H9 (cell line): ENCODE data around the gene CRACR2A. TPM values are rescaled to one million over a fixed set of nuclear protein-coding genes. Genes with fewer than 3 reads are reported as not detected.

Experiments
- DNase-seq: peaks from one replicate; pipeline ENCODE4 v3.0.0-alpha.2; 2017
- H2AFZ ChIP-seq: one replicate; pipeline ENCODE4 v1.6.1; 2013; ENCODE audit warnings: mild to moderate bottlenecking, low read length, control low read depth, moderate library complexity
- H2AK5ac ChIP-seq: 2 replicates; pipeline ENCODE4 v1.6.1; 2013; ENCODE audit warnings: low read length, control low read depth, mixed read lengths; ENCODE audit not compliant: insufficient read length
- H2BK120ac ChIP-seq: one replicate; pipeline ENCODE4 v1.6.1; 2013; ENCODE audit warnings: low read depth, mild to moderate bottlenecking, low read length, control low read depth, inconsistent platforms; ENCODE audit not compliant: poor library complexity, severe bottlenecking
- H2BK12ac ChIP-seq: 2 replicates; pipeline ENCODE4 v1.6.1; 2013; ENCODE audit warnings: low read length, control low read depth, mixed read lengths, low read depth; ENCODE audit not compliant: insufficient read length
- H2BK15ac ChIP-seq: 2 replicates; pipeline ENCODE4 v1.6.1; 2013; ENCODE audit warnings: low read depth, low read length, control low read depth
- H2BK20ac ChIP-seq: one replicate; pipeline ENCODE4 v1.6.1; 2013; ENCODE audit warnings: low read depth, mild to moderate bottlenecking, low read length, control low read depth, inconsistent platforms; ENCODE audit not compliant: poor library complexity, severe bottlenecking
- H2BK5ac ChIP-seq: 2 replicates; pipeline ENCODE4 v1.6.1; 2013; ENCODE audit warnings: low read length, control low read depth, mixed read lengths; ENCODE audit not compliant: insufficient read length
- H3K14ac ChIP-seq: 2 replicates; pipeline ENCODE4 v1.6.1; 2013; ENCODE audit warnings: low read length, control low read depth; ENCODE audit not compliant: insufficient read depth
- H3K18ac ChIP-seq: 2 replicates; pipeline ENCODE4 v1.6.1; 2013; ENCODE audit warnings: low read depth, mild to moderate bottlenecking, mixed read lengths, low read length, control low read depth; ENCODE audit not compliant: insufficient read length
- H3K23ac ChIP-seq: 2 replicates; pipeline ENCODE4 v1.6.1; 2013; ENCODE audit warnings: low read length, control low read depth, mixed read lengths, low read depth; ENCODE audit not compliant: insufficient read length
- H3K23me2 ChIP-seq: 2 replicates; pipeline ENCODE4 v1.6.1; 2013; ENCODE audit warnings: low read depth, mild to moderate bottlenecking, mixed read lengths, low read length, control low read depth; ENCODE audit not compliant: insufficient read length, poor library complexity, severe bottlenecking
- H3K27ac ChIP-seq: 2 replicates; pipeline ENCODE4 v1.5.1; 2013; ENCODE audit warnings: low read length, control low read depth, mixed read lengths, low read depth; ENCODE audit not compliant: insufficient read length
- H3K27me3 ChIP-seq: 2 replicates; pipeline ENCODE4 v1.6.1; 2013; ENCODE audit warnings: low read length, control low read depth, inconsistent platforms; ENCODE audit not compliant: insufficient read depth
- H3K4ac ChIP-seq: 2 replicates; pipeline ENCODE4 v1.6.1; 2013; ENCODE audit warnings: low read depth, mild to moderate bottlenecking, control low read depth, inconsistent platforms, low read length, moderate library complexity
- H3K4me1 ChIP-seq: 2 replicates; pipeline ENCODE4 v1.6.1; 2013; ENCODE audit warnings: low read length, control low read depth, inconsistent platforms; ENCODE audit not compliant: insufficient read depth
- H3K4me2 ChIP-seq: 2 replicates; pipeline ENCODE4 v1.6.1; 2013; ENCODE audit warnings: low read length, control low read depth, mixed read lengths; ENCODE audit not compliant: insufficient read length, insufficient read depth
- H3K56ac ChIP-seq: 2 replicates; pipeline ENCODE4 v1.6.1; 2013; ENCODE audit warnings: low read depth, mild to moderate bottlenecking, mixed read lengths, low read length, control low read depth; ENCODE audit not compliant: insufficient read length
- H3K79me1 ChIP-seq: 2 replicates; pipeline ENCODE4 v1.6.1; 2013; ENCODE audit warnings: low read depth, mild to moderate bottlenecking, moderate library complexity, low read length, control low read depth, inconsistent platforms; ENCODE audit not compliant: insufficient read depth, poor library complexity, severe bottlenecking
- H3K79me2 ChIP-seq: 2 replicates; pipeline ENCODE4 v1.6.1; 2013; ENCODE audit warnings: low read length, control low read depth, inconsistent platforms; ENCODE audit not compliant: insufficient read depth
- H3K9ac ChIP-seq: 2 replicates; pipeline ENCODE4 v1.6.1; 2013; ENCODE audit warnings: low read length, control low read depth, mixed read lengths; ENCODE audit not compliant: insufficient read length; ENCODE audit errors: extremely low read depth
- H3K9me3 ChIP-seq: one replicate; pipeline ENCODE4 v1.6.1; 2013; ENCODE audit warnings: low read depth, low read length, inconsistent platforms; ENCODE audit not compliant: control insufficient read depth
- H3T11ph ChIP-seq: one replicate; pipeline ENCODE4 v1.6.1; 2013; ENCODE audit warnings: mild to moderate bottlenecking, low read length, control low read depth, inconsistent platforms
- H4K20me1 ChIP-seq: one replicate; pipeline ENCODE4 v1.6.1; 2013; ENCODE audit not compliant: control insufficient read depth, insufficient read length, insufficient read depth
- H4K5ac ChIP-seq: 2 replicates; pipeline ENCODE4 v1.6.1; 2013; ENCODE audit warnings: low read depth, mild to moderate bottlenecking, mixed read lengths, low read length, control low read depth; ENCODE audit not compliant: insufficient read length
- H4K8ac ChIP-seq: replicated peaks from 2 replicates; pipeline ENCODE4 v1.6.1; 2013; ENCODE audit warnings: low read length, control low read depth, mixed read lengths, low read depth; ENCODE audit not compliant: insufficient read length
- H4K91ac ChIP-seq: 2 replicates; pipeline ENCODE4 v1.6.1; 2013; ENCODE audit warnings: low read depth, mild to moderate bottlenecking, moderate library complexity, mixed read lengths, low read length, control low read depth; ENCODE audit not compliant: insufficient read length
- H3K27ac Mint-ChIP-seq, 3 experiments: 2 replicates in 2 of 3; 3 replicates in 1 of 3; pipeline ENCODE4 v1.8.0; 2020 to 2021; ENCODE audit warnings: mixed read lengths in 3 of 3, mild to moderate bottlenecking in 1 of 3, moderate library complexity in 1 of 3
- H3K27me3 Mint-ChIP-seq: 2 replicates; pipeline ENCODE4 v1.8.0; 2021; ENCODE audit warnings: low read depth, mild to moderate bottlenecking, moderate library complexity, mixed read lengths
- H3K36me3 Mint-ChIP-seq, 3 experiments: 2 replicates in 2 of 3; 3 replicates in 1 of 3; pipeline ENCODE4 v1.8.0; 2020 to 2021; ENCODE audit warnings: low read depth in 3 of 3, mixed read lengths in 3 of 3; ENCODE audit not compliant: insufficient read depth in 1 of 3
- H3K4me1 Mint-ChIP-seq, 2 experiments: 2 replicates each; pipeline ENCODE4 v1.8.0; 2020; ENCODE audit warnings: mixed read lengths in 2 of 2
- H3K4me3 Mint-ChIP-seq, 2 experiments: 2 replicates in 1 of 2; 3 replicates in 1 of 2; pipeline ENCODE4 v1.8.0; 2020 to 2021; ENCODE audit warnings: mild to moderate bottlenecking in 2 of 2, mixed read lengths in 2 of 2, moderate library complexity in 1 of 2
- H3K9me3 Mint-ChIP-seq, 2 experiments: 2 replicates in 1 of 2; 3 replicates in 1 of 2; pipeline ENCODE4 v1.8.0; 2020; ENCODE audit warnings: mild to moderate bottlenecking in 2 of 2, mixed read lengths in 2 of 2, moderate library complexity in 1 of 2
- CTCF ChIP-seq: fragments of 200-600 bp; sonication (generic); conservative IDR thresholded peaks from 3 replicates; pipeline ENCODE4 v1.8.0; 2021; ENCODE audit warnings: antibody characterized with exemption, mild to moderate bottlenecking
- WGBS: extraction: QIAGEN DNeasy Blood & Tissue Kit; methylation state at CpG from one replicate; pipeline ENCODE4 v1.1.7; 2013; ENCODE audit warnings: missing lambda C conversion rate, low lambda C conversion rate, mixed read lengths; ENCODE audit not compliant: insufficient read length; ENCODE audit errors: extremely low coverage; 5-methylcytosine and 5-hydroxymethylcytosine counted together
- total RNA-seq: library from RNA; stranded (reverse); gene quantifications from 2 replicates; pipeline ENCODE4 v1.2.1, GENCODE V29; 2021

The CRACR2A gene
- total RNA-seq, 1 experiment from 2014 or later = 2.0 TPM

- Histone ChIP-seq H2AK5ac (no peak overlapping the region), H3K27me3 (no peaks in the 10 kb centered on the region), H2BK15ac (no peak overlapping the region), H3K27ac (no peak overlapping the region), H2BK20ac (no peak overlapping the region), H2BK5ac (no peak overlapping the region), H2AFZ (no peak overlapping the region), H4K20me1 (no peaks in the 10 kb centered on the region), H2BK12ac (no peak overlapping the region), H3K9ac (no peak overlapping the region), H2BK120ac (no peak overlapping the region), H3K4me2 (no peak overlapping the region), H3T11ph (no peak overlapping the region), H3K18ac (no peak overlapping the region), H4K91ac (no peak overlapping the region), H3K56ac (no peak overlapping the region), H3K9me3 (no peaks in the 10 kb centered on the region), H3K23ac (no peak overlapping the region), H3K4ac (no peak overlapping the region), H3K14ac (no peak overlapping the region; the same call in 1 of the 2 replicates), H4K5ac (no peak overlapping the region), H3K79me1 (no peaks in the 10 kb centered on the region), H3K23me2 (no peaks in the 10 kb centered on the region), H3K4me1 (peaks cover 3% of the 10 kb centered on the region; the same call in 1 of the 2 replicates), H4K8ac (no peak overlapping the region), H3K79me2 (no peaks in the 10 kb centered on the region)
- Mint-ChIP-seq H3K27me3 (peaks cover 18% of the 10 kb centered on the region), H3K4me1 (peaks cover 22 to 28% of the 10 kb centered on the region in 2 experiments), H3K4me3 (no peak overlapping the region), H3K36me3 (peaks cover 3 to 5% (median 4%) of the 10 kb centered on the region in 3 experiments; a peak in 4 of 7 replicates), H3K9me3 (peaks cover 0 to 2% of the 10 kb centered on the region in 2 experiments; a peak in 2 of 5 replicates), H3K27ac (no peak overlapping the region)
- WGBS = no CpG with 5 or more reads among the region's 8 CpGs
- TF ChIP-seq CTCF = no peak
- DNase-seq = no peak
Measured at GRCh38 chr12:3583656-3584334, 169.1 kb downstream of the CRACR2A start.
